Esophagus (tissue), 2 donors: Measurements from ENCODE around the gene KRT83. TPM values are rescaled to one million over a fixed set of nuclear protein-coding genes. Genes with fewer than 3 reads are reported as not detected.
A peak's percentile ranks its signal among the peaks of the same experiment; 100 is the strongest.

ENCODE experiments used
- H3K27ac ChIP-seq, 2 donors: one replicate each; pipeline ENCODE4 v1.5.1; 2013; ENCODE audit warnings: low read depth in 2 of 2, mild to moderate bottlenecking in 2 of 2, inconsistent platforms in 1 of 2, low read length in 1 of 2, moderate library complexity in 1 of 2
- H3K27me3 ChIP-seq, 2 donors: one replicate each; pipeline ENCODE4 v1.6.1; 2013; ENCODE audit warnings: low read length in 2 of 2, control low read depth in 1 of 2, mild to moderate bottlenecking in 1 of 2; ENCODE audit not compliant: insufficient read depth in 2 of 2, control insufficient read depth in 1 of 2
- H3K36me3 ChIP-seq, 2 donors: one replicate each; pipeline ENCODE4 v1.6.1; 2013; ENCODE audit warnings: low read length in 1 of 2; ENCODE audit not compliant: control insufficient read depth in 2 of 2, insufficient read depth in 2 of 2
- H3K4me1 ChIP-seq, 2 donors: one replicate each; pipeline ENCODE4 v1.6.1; 2013; ENCODE audit warnings: low read length in 1 of 2; ENCODE audit not compliant: control insufficient read depth in 2 of 2, insufficient read depth in 2 of 2
- H3K4me3 ChIP-seq, 2 donors: one replicate each; pipeline ENCODE4 v1.5.1; 2013; ENCODE audit warnings: low read length in 2 of 2, mild to moderate bottlenecking in 2 of 2, low read depth in 1 of 2, moderate library complexity in 1 of 2
- H3K9me3 ChIP-seq, 2 donors: one replicate each; pipeline ENCODE4 v1.6.1; 2013; ENCODE audit warnings: mild to moderate bottlenecking in 2 of 2, low read depth in 1 of 2, low read length in 1 of 2, moderate library complexity in 1 of 2; ENCODE audit not compliant: control insufficient read depth in 2 of 2, insufficient read depth in 1 of 2
- WGBS, 2 donors: extraction: QIAGEN DNeasy Blood & Tissue Kit; methylation state at CpG; one replicate each; pipeline ENCODE4 v1.1.7; 2013; 5-methylcytosine and 5-hydroxymethylcytosine counted together
- polyA plus RNA-seq, 2 donors: library from polyadenylated mRNA; stranded (reverse); fragments of 200-250 nt; gene quantifications; one replicate each; pipeline ENCODE4 v1.2.3, GENCODE V29; 2013
- donor health status: healthy with polysubstance abuse.
- donor health status: Bipolar disorder and iron deficiency.

Gene KRT83
- polyA plus RNA-seq, 2 donors, result not detected

GRCh38 chr12:52285851-52286530 is 35.2 kb downstream of the KRT83 start:
- no peaks in the 10 kb centered on the region for H3K36me3 ChIP-seq
- no peak overlapping the region for H3K27ac ChIP-seq
- H3K27me3 ChIP-seq, result no peaks in the 10 kb centered on the region
- H3K9me3 ChIP-seq, result no peaks in the 10 kb centered on the region
- 82 to 86% methylated on average over 20 to 24 of the region's 24 CpGs for WGBS, 2 donors
- H3K4me3 ChIP-seq, result no peak overlapping the region
- H3K4me1 ChIP-seq, result peaks cover 0 to 2% of the 10 kb centered on the region in 2 donors

- Histone ChIP-seq H3K36me3 (no peaks in the 10 kb centered on the region), H3K4me1 (peaks cover 0 to 2% of the 10 kb centered on the region in 2 donors), H3K27me3 (no peaks in the 10 kb centered on the region), H3K9me3 (no peaks in the 10 kb centered on the region), H3K4me3 (no peak overlapping the region), H3K27ac (no peak overlapping the region)
- 77 to 87% methylated on average over 2 of the region's 2 CpGs for WGBS, 2 donors
Observed at GRCh38 chr12:52285172-52285745, 35.9 kb downstream of the KRT83 start.

GRCh38 chr12:52284562-52285171 is 36.5 kb downstream of the KRT83 start:
- no peak overlapping the region for H3K27ac ChIP-seq
- peaks cover 0 to 5% of the 10 kb centered on the region in 2 donors for H3K4me1 ChIP-seq
- H3K36me3 ChIP-seq, result no peaks in the 10 kb centered on the region
- WGBS, 2 donors, result 69 to 85% methylated on average over 4 of the region's 4 CpGs
- no peaks in the 10 kb centered on the region for H3K9me3 ChIP-seq
- H3K4me3 ChIP-seq, result no peak overlapping the region
- H3K27me3 ChIP-seq, result no peaks in the 10 kb centered on the region

GRCh38 chr12:52280796-52281560 is 40.2 kb downstream of the KRT83 start:
- H3K36me3 ChIP-seq, result no peaks in the 10 kb centered on the region
- WGBS, 2 donors, result 43 to 52% methylated on average over 4 of the region's 4 CpGs
- H3K27ac ChIP-seq, result peak overlapping the region; percentile 64 to 84
- no peak overlapping the region for H3K4me3 ChIP-seq
- no peaks in the 10 kb centered on the region for H3K27me3 ChIP-seq
- peaks cover 0 to 9% of the 10 kb centered on the region in 2 donors for H3K4me1 ChIP-seq
- no peaks in the 10 kb centered on the region for H3K9me3 ChIP-seq

- H3K9me3 ChIP-seq, result no peaks in the 10 kb centered on the region
- no peak overlapping the region for H3K4me3 ChIP-seq
- H3K27me3 ChIP-seq, result no peaks in the 10 kb centered on the region
- no peaks in the 10 kb centered on the region for H3K36me3 ChIP-seq
- peak overlapping the region; percentile 64 to 89 for H3K27ac ChIP-seq
- WGBS, 2 donors, result 31 to 48% methylated on average over 3 of the region's 3 CpGs
- peaks cover 0 to 9% of the 10 kb centered on the region in 2 donors for H3K4me1 ChIP-seq
Observed at GRCh38 chr12:52280319-52280795, 40.8 kb downstream of the KRT83 start.

- Histone ChIP-seq H3K4me1 (peaks cover 0 to 9% of the 10 kb centered on the region in 2 donors), H3K27ac (peak overlapping the region; percentile 64 to 89), H3K36me3 (no peaks in the 10 kb centered on the region), H3K4me3 (no peak overlapping the region), H3K9me3 (no peaks in the 10 kb centered on the region), H3K27me3 (no peaks in the 10 kb centered on the region)
- 85 to 87% methylated on average over 14 of the region's 14 CpGs for WGBS, 2 donors
Observed at GRCh38 chr12:52279422-52280318, 41.5 kb downstream of the KRT83 start.

GRCh38 chr12:52278575-52279421 is 42.4 kb downstream of the KRT83 start:
- peaks cover 0 to 9% of the 10 kb centered on the region in 2 donors for H3K4me1 ChIP-seq
- no peak overlapping the region for H3K4me3 ChIP-seq
- H3K36me3 ChIP-seq, result no peaks in the 10 kb centered on the region
- H3K27me3 ChIP-seq, result no peaks in the 10 kb centered on the region
- H3K27ac ChIP-seq, result peak overlapping the region in 1 of 2 donors; percentile 89
- WGBS, 2 donors, result 20 to 22% methylated on average over 31 to 32 of the region's 32 CpGs
- H3K9me3 ChIP-seq, result no peaks in the 10 kb centered on the region

- H3K36me3 ChIP-seq, result no peaks in the 10 kb centered on the region
- no peaks in the 10 kb centered on the region for H3K9me3 ChIP-seq
- H3K27me3 ChIP-seq, result no peaks in the 10 kb centered on the region
- H3K4me3 ChIP-seq, result no peak overlapping the region
- peaks cover 0 to 9% of the 10 kb centered on the region in 2 donors for H3K4me1 ChIP-seq
- no peak overlapping the region for H3K27ac ChIP-seq
- WGBS, 2 donors, result 74 to 85% methylated on average over 9 of the region's 9 CpGs
Observed at GRCh38 chr12:52277486-52278245, 43.5 kb downstream of the KRT83 start.
